Vagina (tissue), 2 donors: ENCODE measurements around the gene GPR176.

ENCODE experiments used
- POLR2A ChIP-seq, 2 donors: fragments of 450-650 bp; IDR thresholded peaks; one replicate each; pipeline ENCODE4 v1.6.1; 2017; ENCODE audit warnings: antibody characterized with exemption in 2 of 2, mild to moderate bottlenecking in 2 of 2, moderate library complexity in 2 of 2
- POLR2AphosphoS5 ChIP-seq, 2 donors: sonication (generic); formaldehyde crosslinking; IDR thresholded peaks; one replicate each; pipeline ENCODE4 v1.9.0; 2017; ENCODE audit warnings: antibody characterized with exemption in 2 of 2, mild to moderate bottlenecking in 2 of 2, low read depth in 1 of 2; ENCODE audit not compliant: insufficient read depth in 1 of 2
- TF ChIP-seq, protein P1 (sequence below), 3 experiments: fragments of 450-650 bp in 2 of 3; fragments of 200-600 bp in 1 of 3; sonication (generic) in 1 of 3; IDR thresholded peaks; one replicate each; pipeline ENCODE4 v1.5.1; 2017 to 2019; ENCODE audit warnings: antibody characterized with exemption in 3 of 3, mild to moderate bottlenecking in 2 of 3, moderate library complexity in 2 of 3

GRCh38 chr15:39783244-39783820, 136.7 kb downstream of the GPR176 start:
- TF ChIP-seq, protein P1, sequence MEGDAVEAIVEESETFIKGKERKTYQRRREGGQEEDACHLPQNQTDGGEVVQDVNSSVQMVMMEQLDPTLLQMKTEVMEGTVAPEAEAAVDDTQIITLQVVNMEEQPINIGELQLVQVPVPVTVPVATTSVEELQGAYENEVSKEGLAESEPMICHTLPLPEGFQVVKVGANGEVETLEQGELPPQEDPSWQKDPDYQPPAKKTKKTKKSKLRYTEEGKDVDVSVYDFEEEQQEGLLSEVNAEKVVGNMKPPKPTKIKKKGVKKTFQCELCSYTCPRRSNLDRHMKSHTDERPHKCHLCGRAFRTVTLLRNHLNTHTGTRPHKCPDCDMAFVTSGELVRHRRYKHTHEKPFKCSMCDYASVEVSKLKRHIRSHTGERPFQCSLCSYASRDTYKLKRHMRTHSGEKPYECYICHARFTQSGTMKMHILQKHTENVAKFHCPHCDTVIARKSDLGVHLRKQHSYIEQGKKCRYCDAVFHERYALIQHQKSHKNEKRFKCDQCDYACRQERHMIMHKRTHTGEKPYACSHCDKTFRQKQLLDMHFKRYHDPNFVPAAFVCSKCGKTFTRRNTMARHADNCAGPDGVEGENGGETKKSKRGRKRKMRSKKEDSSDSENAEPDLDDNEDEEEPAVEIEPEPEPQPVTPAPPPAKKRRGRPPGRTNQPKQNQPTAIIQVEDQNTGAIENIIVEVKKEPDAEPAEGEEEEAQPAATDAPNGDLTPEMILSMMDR (IDR thresholded peaks at IDR 0.05), result no peak
- no peak for TF ChIP-seq POLR2A (IDR thresholded peaks at IDR 0.05)
- TF ChIP-seq POLR2AphosphoS5 (IDR thresholded peaks at IDR 0.05; ENCODE audit: insufficient read depth in 1 of 2, low read depth in 1 of 2), result no peak
